Stimulated activated CD8-positive, alpha-beta memory T cell treated with anti-CD3 and anti-CD28 coated beads, Interleukin-2, amount 100 ng/mL, for 48 hours (primary cell): ENCODE measurements around the gene HECA.
"Not testable (repeated sequence)": the region's sequence is repeated elsewhere in the genome, so short reads cannot be mapped to it uniquely, and the experiment has no call there.

Source experiments
- DNase-seq, 2 donors: peaks; one replicate each; pipeline ENCODE4 v3.0.0-alpha.2; 2020; ENCODE audit warnings: low read depth in 2 of 2

HECA gene

DNA sequence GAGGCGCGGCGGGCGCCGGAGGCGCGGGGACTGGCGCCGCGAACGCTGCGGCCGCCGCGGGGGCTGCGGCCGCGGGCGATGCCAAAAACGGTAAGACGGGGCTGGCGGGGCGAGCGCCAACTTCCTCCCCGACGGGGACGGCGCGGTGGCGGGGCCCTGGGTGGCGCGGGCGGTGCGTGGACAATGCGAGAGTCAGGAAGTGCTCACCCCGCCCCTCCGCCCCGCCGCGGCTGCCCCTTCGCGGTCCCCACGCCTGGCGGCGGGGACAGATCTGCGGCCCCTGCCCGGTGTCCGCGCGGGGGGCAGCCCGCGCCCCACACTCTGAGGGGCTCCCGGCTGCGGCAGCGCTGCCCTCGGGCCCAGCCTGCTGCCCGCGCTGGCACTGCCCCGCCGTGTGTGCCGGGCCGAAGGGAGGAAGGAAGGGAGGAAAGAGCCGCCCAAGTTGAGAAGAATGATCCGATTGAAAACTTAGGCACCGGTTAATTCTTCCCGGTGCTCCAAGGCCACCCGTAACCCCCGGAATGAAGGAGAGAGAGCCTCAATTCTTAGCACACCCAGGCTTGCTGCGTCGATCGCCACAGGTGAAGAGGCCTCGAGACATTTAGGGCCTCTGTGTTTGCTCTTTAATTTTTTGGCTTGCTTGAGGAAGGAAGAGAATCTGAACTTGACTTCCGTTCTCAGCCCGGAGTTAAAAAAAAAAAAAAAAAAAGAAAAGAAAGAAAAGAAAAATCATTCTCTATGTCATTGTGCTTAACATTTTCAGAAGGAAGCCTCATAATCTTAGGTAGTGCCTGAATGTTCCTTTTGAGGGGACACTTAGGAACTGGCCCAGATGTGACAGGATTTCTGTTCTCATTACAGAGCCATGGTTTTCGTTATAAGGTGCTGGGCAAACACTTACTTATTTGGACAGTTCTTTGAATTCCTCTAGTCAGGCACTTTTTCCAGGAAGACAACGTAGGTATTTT is 982 bp downstream of the HECA start:
- peak; percentile 43 to 47 for DNase-seq

DNA sequence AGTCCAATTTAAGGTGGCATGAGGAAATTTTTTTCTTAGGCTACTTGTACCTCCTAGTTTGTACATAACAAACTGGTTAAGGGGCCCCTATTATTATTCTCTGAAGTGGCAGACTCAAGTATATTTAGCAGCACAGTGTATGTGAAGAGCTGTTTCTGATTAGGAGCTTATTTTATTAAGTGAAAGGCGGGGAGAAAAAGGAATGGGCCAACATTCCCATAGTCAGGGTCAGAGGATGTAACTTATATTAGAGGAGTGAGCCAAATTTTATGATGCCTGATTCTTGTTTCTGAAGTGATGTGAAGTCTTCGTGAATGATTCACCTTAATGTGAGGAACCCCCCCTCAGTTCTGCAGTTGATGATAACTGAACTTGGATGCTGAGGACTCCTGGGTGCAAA is 2.8 kb downstream of the HECA start:
- no peak for DNase-seq

DNA sequence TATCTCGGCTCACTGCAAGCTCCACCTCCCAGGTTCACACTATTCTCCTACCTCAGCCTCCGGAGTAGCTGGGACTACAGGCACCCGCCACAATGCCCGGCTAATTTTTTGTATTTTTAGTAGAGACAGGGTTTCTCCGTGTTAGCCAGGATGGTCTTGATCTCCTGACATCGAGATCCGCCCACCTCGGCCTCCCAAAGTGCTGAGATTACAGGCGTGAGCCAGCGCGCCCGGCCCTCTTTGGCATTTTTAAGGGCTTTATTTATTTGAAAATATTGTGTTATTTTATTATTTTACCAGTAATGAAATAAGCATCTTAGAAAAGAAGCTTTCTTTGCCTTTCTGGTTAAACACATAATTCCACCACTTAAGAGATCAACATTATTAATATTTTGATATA is 6.0 kb downstream of the HECA start:
- not testable (repeated sequence) for DNase-seq

DNA sequence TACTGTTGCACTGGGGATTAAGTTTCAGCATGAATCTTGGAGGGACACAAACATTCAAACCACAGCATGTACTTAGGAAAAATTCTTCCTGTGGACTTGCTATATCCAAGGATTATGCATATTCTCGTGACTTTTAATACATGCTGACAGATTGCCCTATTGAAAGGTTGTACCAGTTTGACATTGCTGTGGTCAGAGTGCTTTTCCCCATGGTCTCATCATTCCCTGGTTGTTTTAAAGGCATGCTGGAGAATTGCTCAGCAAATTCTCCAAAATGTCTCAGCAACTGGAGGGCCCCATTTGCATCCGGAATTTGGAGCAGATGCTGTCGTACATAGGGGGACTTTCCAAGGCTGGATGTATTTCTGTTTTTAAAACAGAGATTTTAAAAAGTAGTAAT is 7.4 kb downstream of the HECA start:
- no peak for DNase-seq

DNA sequence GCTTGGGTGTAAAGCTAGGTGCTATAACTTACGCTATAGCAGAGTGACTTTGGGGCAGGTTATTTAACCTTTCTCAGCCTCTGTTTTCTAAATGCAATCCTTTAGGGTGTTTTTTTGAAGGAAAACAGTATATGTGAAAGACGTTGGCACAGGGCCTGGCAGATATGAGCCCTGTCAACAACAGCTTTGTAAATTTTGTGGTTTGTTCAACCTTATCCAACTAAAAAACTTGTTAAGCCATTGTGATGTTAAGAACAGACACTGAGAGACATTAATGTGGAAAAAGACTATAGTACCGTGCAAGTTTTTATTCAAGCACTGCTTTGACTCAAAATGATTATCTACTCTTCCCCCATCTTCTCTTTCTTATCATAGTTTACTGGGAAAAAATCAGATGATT is 8.2 kb downstream of the HECA start:
- DNase-seq = no peak

DNA sequence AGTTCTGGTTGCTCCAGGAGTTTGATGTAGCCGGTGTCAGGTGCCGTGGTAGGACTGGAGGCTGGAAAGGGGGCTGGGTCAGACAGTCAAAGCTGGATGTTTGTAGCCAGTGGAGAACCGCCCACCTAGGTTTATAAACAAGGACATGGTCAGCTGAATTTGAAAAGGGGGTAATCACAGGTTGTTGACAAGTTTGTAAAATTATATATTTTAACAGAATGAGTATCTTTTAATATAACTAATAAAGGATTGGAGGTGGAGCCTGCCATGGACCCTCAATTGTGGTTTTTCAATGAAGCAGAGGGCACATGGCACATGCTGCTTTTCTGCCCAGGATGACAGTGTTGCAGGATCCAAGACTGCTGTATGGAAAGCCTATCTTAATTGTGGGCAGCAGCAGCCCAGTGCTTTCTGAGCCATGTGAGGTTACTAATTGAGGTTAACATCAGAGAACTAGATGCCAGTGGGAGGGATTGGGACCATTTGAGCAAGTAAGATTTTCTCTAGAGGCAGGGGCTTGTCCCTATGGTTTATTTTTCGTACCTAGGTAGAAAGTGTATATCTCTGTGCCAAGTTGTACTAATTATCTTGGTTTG is 9.7 kb downstream of the HECA start:
- DNase-seq = no peak

DNA sequence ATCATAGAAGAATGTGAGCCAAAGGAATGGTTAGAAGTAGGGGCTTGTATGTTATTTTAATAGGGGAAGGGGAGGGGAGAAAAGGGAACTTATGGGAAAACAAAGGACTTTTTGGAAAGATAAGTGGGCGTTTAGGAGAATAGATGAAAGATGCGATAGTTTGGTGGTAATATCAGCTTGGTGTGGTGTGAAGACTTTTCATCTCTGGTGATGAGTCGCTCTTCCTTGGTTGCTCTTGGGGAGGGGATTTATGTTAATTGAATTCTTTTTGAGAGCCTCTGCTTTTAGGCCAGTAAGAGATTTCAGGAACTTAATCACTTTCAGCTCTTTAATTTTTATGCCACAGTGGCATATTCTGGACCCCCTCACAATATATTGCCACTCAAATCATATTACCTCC is 10.8 kb downstream of the HECA start:
- no peak for DNase-seq

DNA sequence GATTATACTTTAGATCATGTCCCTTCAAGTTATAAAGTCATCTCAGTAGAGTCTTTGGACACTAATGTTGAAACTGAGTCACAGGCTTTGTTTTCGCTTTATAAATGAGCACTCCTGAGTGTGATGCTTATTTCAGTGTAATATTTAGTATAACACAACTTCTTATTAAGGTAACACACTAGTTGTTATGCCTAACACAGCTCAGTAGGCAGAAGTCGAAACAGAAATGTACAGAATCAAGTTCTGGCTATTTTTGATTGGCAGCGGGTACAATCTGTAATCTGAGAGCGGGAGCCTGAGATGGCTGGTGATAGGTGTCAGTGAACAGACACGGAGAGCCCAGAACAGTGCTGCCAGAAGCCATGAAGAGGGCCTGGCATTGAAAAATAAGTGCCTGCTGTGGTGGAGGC is 11.4 kb downstream of the HECA start:
- DNase-seq = no peak

DNA sequence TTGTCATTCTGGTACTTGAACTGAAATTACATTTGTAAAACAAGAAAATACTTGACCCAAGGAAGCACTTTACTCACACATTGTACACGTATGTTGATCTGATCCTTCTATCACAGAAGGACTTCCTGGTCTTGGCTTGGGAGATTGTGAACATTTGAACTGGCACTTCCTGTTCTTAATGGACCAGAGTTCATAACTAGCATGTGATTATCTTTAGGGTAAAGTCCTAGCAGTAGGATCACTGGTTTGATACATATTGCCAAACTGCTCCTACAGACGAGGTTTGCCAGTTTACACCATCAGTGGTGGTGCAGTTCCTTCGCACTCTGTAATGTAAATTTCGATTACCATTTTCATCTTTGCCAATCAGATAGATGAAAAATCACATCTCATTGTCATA is 12.7 kb downstream of the HECA start:
- no peak for DNase-seq

DNA sequence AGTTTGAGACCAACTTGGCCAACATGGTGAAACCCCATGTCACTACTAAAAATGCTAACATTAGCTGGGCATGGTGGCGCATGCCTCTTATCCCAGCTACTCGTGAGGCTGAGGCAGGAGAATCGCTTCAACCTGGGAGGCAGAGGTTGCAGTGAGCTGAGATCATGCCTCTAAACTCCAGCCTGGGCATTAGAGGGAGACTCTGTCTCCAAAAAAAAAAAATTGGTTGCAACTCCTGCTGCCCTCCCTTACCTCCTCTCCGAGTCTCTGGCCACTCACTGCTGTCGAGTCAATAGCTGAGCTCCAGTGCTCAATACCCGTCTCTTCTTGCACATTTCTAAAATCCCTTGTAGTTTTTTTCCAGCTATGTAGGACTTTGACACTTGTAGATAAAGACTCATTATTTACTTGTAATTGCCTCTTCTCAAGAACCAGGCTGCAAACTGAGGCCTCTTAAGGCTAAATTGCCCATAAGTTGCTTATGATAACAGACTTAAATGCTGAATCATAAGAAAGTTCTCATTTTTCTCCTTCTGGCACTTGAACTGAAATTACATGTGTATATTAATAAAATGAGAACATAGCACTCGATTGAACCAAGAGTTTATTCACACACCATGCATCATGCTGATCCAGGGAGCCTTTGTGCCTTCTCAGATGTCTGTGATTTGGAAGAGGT is 13.8 kb downstream of the HECA start:
- DNase-seq = no peak

DNA sequence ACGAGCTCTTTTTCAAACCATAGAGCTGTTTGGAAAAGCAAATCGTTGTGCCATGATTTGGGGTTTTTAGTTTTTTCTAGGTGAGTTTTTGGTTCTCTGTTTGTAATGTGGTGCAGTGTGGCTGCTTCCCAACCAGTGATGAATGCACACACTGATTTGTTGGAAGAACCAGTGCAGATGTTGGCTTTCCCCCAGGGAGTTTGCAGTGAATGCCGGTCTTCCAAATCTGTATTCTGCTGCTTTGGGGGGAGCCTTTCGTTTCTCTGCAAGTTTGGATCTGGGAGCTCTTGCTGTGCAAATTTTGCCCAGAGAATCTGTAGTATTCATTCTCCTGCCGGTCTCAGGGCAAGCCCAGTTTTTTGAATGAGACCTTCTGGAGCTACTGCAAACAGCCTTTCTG is 14.5 kb downstream of the HECA start:
- DNase-seq = no peak

DNA sequence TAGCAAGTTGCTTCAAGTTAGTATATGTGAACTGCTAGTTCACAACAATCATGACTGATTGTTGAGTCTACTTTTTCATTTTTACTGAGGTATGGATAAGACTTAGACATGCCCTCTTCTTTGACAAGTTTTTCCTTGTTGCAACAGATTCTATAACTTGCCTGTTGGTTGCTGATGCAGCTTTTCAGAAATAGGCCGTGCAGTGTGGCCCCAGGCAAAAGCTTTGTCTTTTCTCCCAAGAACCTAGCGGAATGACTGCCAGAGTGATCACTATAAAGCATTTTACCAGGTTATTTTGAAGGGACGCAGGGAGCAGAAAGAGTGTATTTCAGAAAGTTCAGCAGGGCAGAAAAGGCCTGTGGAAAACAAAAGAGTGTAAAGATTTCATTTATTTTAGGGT is 16.0 kb downstream of the HECA start:
- DNase-seq = no peak

DNA sequence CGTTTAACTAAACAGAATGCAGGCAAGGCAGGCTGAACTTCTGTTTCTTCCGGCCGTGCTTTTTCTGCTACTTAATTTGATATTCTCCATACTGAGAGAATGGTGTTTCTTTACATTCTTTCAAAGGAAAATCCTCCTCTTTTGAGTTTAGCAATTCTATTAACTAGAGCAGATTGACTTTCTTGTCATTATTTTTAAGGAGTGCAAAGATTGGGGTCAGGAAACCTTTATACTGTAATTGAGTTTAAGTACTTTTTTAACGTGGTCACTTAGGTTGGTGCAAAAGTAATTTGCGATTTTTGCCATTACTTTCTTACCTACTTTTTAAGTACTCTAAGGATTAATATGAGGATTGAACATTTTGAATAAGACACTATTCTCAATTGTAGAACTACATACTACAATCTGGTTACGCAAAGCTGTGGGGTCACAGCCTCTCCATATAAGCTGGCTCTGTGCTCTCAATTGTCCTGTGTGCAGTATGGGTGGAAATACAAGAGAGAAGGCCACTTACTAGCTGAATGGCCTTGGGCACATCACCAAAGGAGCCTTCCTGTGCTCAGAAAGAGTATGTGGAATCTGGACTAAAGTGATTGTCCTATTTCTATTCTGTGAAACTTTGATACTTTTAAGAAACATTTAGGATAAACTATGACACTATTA is 16.7 kb downstream of the HECA start:
- no peak for DNase-seq

DNA sequence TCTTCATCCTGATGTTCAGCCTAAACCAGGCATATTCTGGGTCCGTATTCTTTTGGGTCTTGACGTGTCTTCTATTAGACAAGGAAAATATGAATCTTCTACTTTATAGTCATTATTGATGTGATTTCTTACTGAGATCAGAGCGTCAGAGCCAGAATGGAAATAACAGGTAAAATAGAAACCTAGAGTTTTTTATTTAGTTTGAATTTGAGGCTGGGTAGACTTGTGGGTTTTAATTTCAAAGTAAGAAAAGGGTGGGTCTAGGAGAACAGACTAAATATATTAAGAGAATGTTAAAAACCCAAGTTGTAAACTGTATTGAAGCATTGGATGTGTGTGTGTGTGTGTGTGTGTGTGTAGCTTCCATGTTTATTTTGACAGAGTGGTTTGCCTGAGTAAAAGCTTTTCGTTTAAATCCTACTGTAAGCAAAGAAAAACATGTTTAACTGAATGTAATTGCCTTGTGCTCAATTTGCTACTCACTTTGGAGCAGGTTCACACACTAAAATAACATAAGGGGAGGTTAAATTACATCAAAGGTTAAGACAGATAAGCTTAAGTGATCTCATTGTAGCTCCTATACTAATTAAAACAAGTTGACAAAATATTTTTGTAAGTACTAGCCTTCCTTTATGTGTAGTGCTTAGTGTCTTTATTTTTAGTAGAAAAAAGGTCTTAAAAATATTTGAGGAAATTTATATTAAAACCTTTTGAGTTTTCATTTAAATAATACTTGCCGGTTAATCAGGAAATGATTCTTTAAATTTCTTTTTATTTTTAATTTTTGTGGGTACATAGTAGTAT is 17.4 kb downstream of the HECA start:
- DNase-seq = no peak

DNA sequence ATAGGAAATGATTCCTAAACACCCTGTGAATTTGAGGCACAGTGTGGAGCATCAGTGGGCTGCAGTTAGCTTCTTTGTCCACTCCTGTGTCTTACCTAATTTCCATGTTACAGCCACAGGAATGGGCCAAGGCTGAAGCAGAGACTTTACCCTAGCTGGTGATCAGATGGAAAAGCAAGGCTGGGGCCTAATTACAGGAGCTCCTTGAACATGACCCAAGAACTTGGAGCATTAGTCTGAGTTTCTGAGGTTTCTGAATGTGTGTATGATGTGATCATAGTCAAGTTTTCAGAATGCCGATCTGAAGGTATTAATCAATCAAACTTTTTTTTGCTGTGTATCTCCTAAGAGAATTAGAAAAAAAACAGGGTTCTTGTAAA is 18.0 kb downstream of the HECA start:
- DNase-seq = no peak

DNA sequence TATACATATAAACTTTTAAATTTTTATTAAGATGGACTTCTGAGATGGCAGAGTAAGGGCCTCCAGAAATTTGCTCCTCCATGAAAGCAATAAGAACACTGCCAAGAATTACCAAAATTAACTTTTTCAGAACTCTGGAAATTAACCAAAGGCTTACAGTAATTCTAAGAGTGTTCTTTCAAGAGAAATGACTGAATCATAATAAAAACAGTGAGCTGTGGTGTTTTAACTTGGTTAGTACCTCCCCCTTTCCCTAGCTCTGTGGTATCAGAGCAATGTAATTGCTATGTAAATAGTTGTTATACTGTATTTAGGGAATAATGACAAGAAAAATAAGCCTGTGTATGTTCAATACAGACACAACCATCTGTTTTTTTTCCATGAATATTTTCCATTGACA is 19.0 kb downstream of the HECA start:
- DNase-seq = no peak

DNA sequence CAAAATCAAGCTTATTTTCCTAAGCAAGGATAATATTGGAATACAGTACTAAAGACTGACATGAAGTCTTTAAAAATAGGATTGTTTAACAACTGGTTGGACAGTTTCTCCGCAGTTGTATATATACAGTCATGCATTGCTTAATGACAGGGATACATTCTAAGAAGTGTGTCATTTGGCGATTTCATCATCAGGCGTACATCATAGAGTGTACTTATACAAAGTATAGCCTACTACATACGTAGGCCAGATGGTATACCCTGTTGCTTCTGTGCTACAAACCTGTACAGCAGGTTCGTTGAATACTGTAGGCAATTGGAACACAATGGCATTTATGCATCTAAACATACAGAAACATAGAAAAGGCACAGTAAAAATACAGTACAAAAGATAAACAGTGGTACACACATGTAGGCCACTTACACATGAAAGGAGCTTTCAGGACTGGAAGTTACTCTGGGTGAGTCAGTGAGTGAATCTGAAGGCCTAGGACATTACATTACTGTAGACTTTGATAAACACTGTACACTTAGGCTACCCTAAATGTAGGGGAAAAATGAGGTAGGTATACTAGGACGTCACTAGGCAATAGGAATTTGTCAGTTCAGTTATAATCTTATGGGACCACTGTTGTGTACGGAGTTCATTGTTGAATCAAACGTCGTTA is 20.1 kb downstream of the HECA start:
- no peak for DNase-seq

DNA sequence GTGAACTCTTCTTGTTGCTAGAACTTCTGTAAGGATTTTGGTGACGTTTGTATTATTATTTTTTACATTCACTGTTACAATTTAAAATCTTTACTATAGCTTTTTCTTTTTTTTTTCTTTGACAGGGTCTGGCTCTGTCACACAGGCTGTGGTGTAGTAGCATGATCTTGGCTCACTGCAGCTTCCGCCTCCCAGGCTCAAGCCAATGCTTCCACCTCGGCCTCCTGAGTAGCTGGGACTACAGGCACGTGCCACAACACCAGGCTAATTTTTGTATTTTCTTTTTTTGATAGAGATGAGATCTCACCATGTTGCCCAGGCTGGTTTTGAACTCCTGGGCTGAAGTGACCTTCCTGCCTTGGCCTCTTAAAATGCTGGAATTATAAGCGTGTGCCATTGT is 21.2 kb downstream of the HECA start:
- no peak for DNase-seq

DNA sequence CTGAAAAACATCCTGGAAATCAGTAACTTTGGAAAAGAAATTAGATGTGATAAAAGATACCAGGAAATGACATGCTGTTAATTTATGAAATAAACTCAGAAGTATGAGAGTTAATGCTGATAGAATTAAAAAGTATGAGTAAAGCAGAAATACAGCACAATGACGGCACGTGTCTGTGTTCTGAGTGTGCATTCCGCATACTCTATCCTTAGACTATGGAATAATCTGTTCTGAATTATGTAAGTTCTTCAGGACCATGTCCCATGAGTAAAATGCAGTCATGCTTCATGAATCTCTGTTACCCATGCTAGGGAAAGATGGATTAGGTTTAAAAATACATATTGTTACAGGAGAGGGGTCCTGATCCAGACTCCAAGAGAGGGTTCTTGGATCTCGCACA is 21.7 kb downstream of the HECA start:
- DNase-seq = no peak

DNA sequence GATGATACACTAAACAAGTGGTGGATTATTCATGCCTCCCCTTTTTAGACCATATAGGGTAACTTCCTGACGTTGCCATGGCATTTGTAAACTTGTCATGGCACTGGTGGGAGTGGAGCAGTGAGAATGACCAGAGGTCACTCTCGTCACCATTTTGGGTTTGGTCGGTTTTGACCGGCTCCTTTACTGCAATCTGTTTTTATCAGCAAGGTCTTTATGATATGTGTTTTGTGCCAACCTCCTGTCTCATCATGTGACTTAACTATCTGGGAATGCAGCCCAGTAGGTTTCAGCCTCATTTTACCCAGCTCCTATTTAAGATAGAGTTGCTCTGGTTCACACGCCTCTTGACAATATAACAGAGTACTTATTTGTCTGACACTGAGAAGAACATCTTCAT is 22.2 kb downstream of the HECA start:
- DNase-seq = not testable (repeated sequence)

DNA sequence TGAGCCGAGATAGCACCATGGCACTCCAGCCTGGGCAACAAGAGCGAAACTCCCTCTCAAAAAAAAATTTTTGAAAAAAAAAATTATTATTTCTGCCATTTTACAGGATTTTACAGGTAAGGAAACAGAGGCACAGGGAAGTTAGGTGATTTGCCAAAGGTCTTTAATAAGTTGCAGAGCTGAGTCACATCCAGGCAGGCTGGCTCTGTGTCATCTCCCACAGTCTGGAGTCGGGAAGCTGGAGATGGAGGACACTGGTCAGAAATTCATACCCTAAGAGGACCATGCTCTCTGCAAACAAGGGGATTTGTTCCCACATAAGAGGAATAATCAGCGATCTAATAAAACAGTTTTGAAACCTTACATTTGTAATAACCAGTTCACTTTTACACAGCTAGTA is 24.1 kb downstream of the HECA start:
- no peak for DNase-seq
